Neutrophil (primary cell): ENCODE data around the gene TSPAN18.

Experiments
- H3K27ac ChIP-seq: fragments of 200-600 bp; sonication (generic); 2 replicates; pipeline ENCODE4 v1.5.1; 2016; ENCODE audit warnings: mild to moderate bottlenecking, moderate library complexity
- H3K27me3 ChIP-seq: fragments of 200-600 bp; sonication (generic); 2 replicates; pipeline ENCODE4 v1.6.0; 2016; ENCODE audit warnings: mild to moderate bottlenecking
- H3K36me3 ChIP-seq: fragments of 200-600 bp; sonication (generic); 2 replicates; pipeline ENCODE4 v1.5.1; 2017
- H3K4me1 ChIP-seq, 2 experiments: fragments of 200-600 bp in 1 of 2; sonication (generic) in 1 of 2; 1 replicate in 1 of 2; 2 replicates in 1 of 2; pipeline versions ENCODE4 v1.5.1 to v1.6.1; 2013 to 2016; ENCODE audit warnings: low read depth in 1 of 2, low read length in 1 of 2, mild to moderate bottlenecking in 1 of 2, moderate library complexity in 1 of 2; ENCODE audit not compliant: control insufficient read depth in 1 of 2, insufficient read depth in 1 of 2
- H3K4me3 ChIP-seq, 2 experiments: fragments of 200-600 bp in 1 of 2; sonication (generic) in 1 of 2; 1 replicate in 1 of 2; 2 replicates in 1 of 2; pipeline ENCODE4 v1.5.1; 2013 to 2016; ENCODE audit warnings: low read depth in 1 of 2, low read length in 1 of 2, mild to moderate bottlenecking in 1 of 2, moderate library complexity in 1 of 2
- H3K9me3 ChIP-seq: fragments of 200-600 bp; sonication (generic); 2 replicates; pipeline ENCODE4 v1.5.1; 2016
- TF ChIP-seq, protein P1 (sequence below): fragments of 200-600 bp; sonication (generic); IDR thresholded peaks from 2 replicates; pipeline ENCODE4 v1.5.1; 2016; ENCODE audit warnings: antibody characterized with exemption

Gene TSPAN18

GRCh38 chr11:44877571-44878497 is 151.1 kb downstream of the TSPAN18 start:
- TF ChIP-seq, protein P1, sequence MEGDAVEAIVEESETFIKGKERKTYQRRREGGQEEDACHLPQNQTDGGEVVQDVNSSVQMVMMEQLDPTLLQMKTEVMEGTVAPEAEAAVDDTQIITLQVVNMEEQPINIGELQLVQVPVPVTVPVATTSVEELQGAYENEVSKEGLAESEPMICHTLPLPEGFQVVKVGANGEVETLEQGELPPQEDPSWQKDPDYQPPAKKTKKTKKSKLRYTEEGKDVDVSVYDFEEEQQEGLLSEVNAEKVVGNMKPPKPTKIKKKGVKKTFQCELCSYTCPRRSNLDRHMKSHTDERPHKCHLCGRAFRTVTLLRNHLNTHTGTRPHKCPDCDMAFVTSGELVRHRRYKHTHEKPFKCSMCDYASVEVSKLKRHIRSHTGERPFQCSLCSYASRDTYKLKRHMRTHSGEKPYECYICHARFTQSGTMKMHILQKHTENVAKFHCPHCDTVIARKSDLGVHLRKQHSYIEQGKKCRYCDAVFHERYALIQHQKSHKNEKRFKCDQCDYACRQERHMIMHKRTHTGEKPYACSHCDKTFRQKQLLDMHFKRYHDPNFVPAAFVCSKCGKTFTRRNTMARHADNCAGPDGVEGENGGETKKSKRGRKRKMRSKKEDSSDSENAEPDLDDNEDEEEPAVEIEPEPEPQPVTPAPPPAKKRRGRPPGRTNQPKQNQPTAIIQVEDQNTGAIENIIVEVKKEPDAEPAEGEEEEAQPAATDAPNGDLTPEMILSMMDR = no peak
- H3K27me3 ChIP-seq = peaks cover 26% of the 10 kb centered on the region
- no peak overlapping the region for H3K4me3 ChIP-seq

DNA sequence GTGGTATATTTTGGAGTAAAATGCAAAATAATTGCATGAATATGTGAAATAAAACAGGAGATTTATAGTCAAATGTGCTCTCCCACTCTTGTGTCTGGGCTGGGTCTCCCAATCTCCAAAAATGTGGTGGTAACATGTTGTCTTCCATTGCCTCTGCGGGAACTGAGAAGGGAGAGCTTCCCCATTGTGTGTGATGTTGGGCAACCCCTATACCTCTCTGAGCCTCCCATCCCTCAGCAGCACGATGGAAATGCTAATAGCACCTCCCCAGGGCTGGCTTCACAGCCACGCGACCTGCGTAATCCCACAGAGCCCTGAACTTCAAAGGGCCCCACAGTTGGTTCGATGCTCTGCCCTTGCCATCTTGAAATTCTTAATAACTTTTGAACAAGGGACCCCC is 151.9 kb downstream of the TSPAN18 start:
- no peaks in the 10 kb centered on the region for H3K4me1 ChIP-seq
- no peak overlapping the region for H3K27ac ChIP-seq
- H3K36me3 ChIP-seq = no peaks in the 10 kb centered on the region
- H3K27me3 ChIP-seq = peaks cover 27% of the 10 kb centered on the region
- H3K4me3 ChIP-seq = no peak overlapping the region
- TF ChIP-seq, protein P1 = no peak
- H3K9me3 ChIP-seq = no peaks in the 10 kb centered on the region

More at GRCh38 chr11:44877571-44878497, 151.1 kb downstream of the TSPAN18 start:
- Histone ChIP-seq H3K9me3 (no peaks in the 10 kb centered on the region), H3K36me3 (no peaks in the 10 kb centered on the region), H3K27ac (no peak overlapping the region), H3K4me1 (no peaks in the 10 kb centered on the region)

GRCh38 chr11:44879432-44879831 is 152.7 kb downstream of the TSPAN18 start:
- Histone ChIP-seq H3K27me3 (peaks cover 27% of the 10 kb centered on the region), H3K27ac (no peak overlapping the region), H3K4me3 (no peak overlapping the region), H3K9me3 (no peaks in the 10 kb centered on the region), H3K4me1 (no peaks in the 10 kb centered on the region), H3K36me3 (no peaks in the 10 kb centered on the region)
- TF ChIP-seq, protein P1 = no peak

DNA sequence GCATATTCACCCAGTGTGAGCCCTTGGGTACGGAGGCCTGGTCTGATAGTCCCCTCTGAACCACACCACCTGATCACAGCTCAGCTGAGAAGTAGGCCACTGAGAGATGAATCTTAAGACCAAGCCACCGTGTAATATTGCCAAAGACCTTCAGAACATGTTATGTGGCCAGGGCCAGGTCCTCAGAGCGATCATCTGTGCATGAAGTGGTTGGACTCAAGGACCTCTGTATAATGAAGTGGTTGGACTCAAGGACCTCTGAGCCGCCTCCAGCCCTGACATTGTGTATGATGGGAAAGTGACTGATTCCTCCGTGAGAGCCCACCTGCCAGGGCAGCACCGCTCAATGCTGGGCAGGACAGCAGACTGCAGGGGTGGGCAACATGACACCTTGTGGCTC is 153.7 kb downstream of the TSPAN18 start:
- peaks cover 27% of the 10 kb centered on the region for H3K27me3 ChIP-seq
- no peaks in the 10 kb centered on the region for H3K9me3 ChIP-seq
- H3K36me3 ChIP-seq = no peaks in the 10 kb centered on the region
- H3K27ac ChIP-seq = no peak overlapping the region
- no peak overlapping the region for H3K4me3 ChIP-seq
- TF ChIP-seq, protein P1 = no peak
- H3K4me1 ChIP-seq = no peaks in the 10 kb centered on the region

DNA sequence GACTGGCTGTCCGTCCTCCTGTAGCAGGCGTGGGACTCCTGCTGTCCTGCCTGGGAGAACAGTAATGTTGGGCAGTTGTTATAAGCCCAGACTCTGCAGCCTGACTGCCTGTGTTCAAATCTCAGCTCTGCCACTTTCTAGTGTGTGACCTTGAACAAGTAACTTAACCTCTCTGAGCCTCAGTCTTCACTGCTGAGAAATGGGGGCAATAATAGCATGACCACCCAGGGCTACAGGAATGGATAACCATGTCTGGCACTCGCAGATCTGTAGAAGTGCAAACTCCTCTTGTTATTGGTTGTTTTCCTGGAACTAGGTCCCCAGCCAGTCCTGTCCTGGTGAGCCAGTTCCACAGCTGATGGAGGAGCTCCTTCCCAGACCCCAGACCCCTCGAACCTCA is 154.2 kb downstream of the TSPAN18 start:
- no peak overlapping the region for H3K4me3 ChIP-seq
- TF ChIP-seq, protein P1 = no peak
- H3K27me3 ChIP-seq = peaks cover 27% of the 10 kb centered on the region
- H3K36me3 ChIP-seq = no peaks in the 10 kb centered on the region
- no peaks in the 10 kb centered on the region for H3K9me3 ChIP-seq
- no peak overlapping the region for H3K27ac ChIP-seq
- H3K4me1 ChIP-seq = no peaks in the 10 kb centered on the region
